ENCODE results near the gene MAP6D1.

MAP6D1 gene

DNA sequence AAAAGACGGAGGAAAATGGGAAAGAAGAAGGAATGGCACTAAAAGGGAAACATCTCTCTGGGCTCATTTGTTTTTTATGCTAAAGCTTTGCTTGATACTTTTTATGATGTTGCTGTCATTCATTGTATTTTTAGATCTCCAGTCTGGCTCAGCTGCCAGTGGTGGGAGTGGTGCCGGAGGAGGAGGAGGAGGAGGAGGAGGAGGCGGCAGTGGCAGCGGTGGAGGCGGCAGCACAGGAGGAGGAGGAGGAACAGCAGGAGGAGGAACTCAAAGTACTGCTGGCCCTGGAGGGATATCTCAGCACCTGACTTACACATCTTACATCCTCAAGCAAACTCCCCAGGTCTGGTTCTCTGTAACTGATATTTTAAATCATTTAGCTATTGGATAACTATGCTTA lies 49.6 kb downstream of the MAP6D1 start:
- no peak overlapping the region for H2AK5ac ChIP-seq (ENCODE audit: low read length)
- no peaks in the 10 kb centered on the region for H3K4me1 ChIP-seq (ENCODE audit: control insufficient read depth, low read depth, low read length)
- WGBS (ENCODE audit: extremely low coverage, insufficient coverage, low lambda C conversion rate) = no CpG with 5 or more reads among the region's 5 CpGs
- H3K23ac ChIP-seq (ENCODE audit: low read length) = no peak overlapping the region
- peaks cover 14% of the 10 kb centered on the region for H3K36me3 ChIP-seq (ENCODE audit: control insufficient read depth, insufficient read depth, low read length)
- H2BK120ac ChIP-seq (ENCODE audit: low read depth, low read length) = no peak overlapping the region
- no peak for DNase-seq
- H4K5ac ChIP-seq (ENCODE audit: low read length) = no peak overlapping the region
- no peak overlapping the region for H3K56ac ChIP-seq (ENCODE audit: low read length)
- H2BK15ac ChIP-seq (replicated peaks; ENCODE audit: low read depth) = no peak overlapping the region
- no peaks in the 10 kb centered on the region for H3K79me1 ChIP-seq (ENCODE audit: low read length)
- H2BK5ac ChIP-seq (ENCODE audit: low read length) = no peak overlapping the region
- no peak overlapping the region for H3K4ac ChIP-seq (ENCODE audit: low read depth, low read length)
- no peak overlapping the region for H3K4me2 ChIP-seq (ENCODE audit: low read length)
- no peak overlapping the region for H4K8ac ChIP-seq (ENCODE audit: low read depth, low read length)
- no peak overlapping the region for H3K9ac ChIP-seq (ENCODE audit: low read length)
- H3K18ac ChIP-seq (ENCODE audit: low read length) = no peak overlapping the region
- no peak overlapping the region for H3K4me3 ChIP-seq (ENCODE audit: low read length)
- H3K79me2 ChIP-seq (ENCODE audit: control insufficient read depth, insufficient read depth, low read length) = no peaks in the 10 kb centered on the region
- H3K27me3 ChIP-seq (ENCODE audit: insufficient read depth, low read length, poor library complexity) = no peaks in the 10 kb centered on the region
- no peak overlapping the region for H3K27ac ChIP-seq (ENCODE audit: low read depth, low read length)

DNA sequence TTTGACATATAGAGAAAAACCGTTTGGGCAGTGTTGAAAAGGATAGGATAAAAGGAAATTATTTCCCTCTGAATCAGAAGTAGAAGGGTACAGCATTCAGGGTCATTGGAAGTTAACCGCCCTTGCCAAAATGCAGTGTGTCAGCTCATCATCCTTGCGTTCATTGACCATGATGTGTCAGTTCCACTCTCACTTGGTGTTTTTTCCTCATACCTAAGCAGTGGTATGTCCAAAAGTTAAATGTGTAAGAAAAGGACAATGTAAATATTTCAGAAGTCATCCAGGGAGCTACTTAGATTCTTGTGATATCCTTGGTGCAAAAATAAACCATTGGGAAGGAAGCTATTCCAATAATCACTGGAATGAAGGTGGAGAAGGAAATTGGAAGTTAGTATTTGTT lies 50.7 kb downstream of the MAP6D1 start:
- H3K27ac ChIP-seq (ENCODE audit: low read depth, low read length) = no peak overlapping the region
- H3K4me3 ChIP-seq (ENCODE audit: low read length) = no peak overlapping the region
- H2BK15ac ChIP-seq (replicated peaks; ENCODE audit: low read depth) = no peak overlapping the region
- H3K4ac ChIP-seq (ENCODE audit: low read depth, low read length) = no peak overlapping the region
- H3K18ac ChIP-seq (ENCODE audit: low read length) = no peak overlapping the region
- H2BK5ac ChIP-seq (ENCODE audit: low read length) = no peak overlapping the region
- DNase-seq = no peak
- WGBS (ENCODE audit: extremely low coverage, insufficient coverage, low lambda C conversion rate) = no CpG with 5 or more reads among the region's 3 CpGs
- no peaks in the 10 kb centered on the region for H3K79me2 ChIP-seq (ENCODE audit: control insufficient read depth, insufficient read depth, low read length)
- no peak overlapping the region for H4K8ac ChIP-seq (ENCODE audit: low read depth, low read length)
- no peaks in the 10 kb centered on the region for H3K4me1 ChIP-seq (ENCODE audit: control insufficient read depth, low read depth, low read length)
- no peaks in the 10 kb centered on the region for H3K79me1 ChIP-seq (ENCODE audit: low read length)
- H3K36me3 ChIP-seq (ENCODE audit: control insufficient read depth, insufficient read depth, low read length) = peaks cover 14% of the 10 kb centered on the region
- no peak overlapping the region for H3K56ac ChIP-seq (ENCODE audit: low read length)
- H2AK5ac ChIP-seq (ENCODE audit: low read length) = no peak overlapping the region
- no peak overlapping the region for H3K23ac ChIP-seq (ENCODE audit: low read length)
- no peak overlapping the region for H3K4me2 ChIP-seq (ENCODE audit: low read length)
- no peaks in the 10 kb centered on the region for H3K27me3 ChIP-seq (ENCODE audit: insufficient read depth, low read length, poor library complexity)
- no peak overlapping the region for H4K5ac ChIP-seq (ENCODE audit: low read length)
- no peak overlapping the region for H2BK120ac ChIP-seq (ENCODE audit: low read depth, low read length)
- H3K9ac ChIP-seq (ENCODE audit: low read length) = no peak overlapping the region

DNA sequence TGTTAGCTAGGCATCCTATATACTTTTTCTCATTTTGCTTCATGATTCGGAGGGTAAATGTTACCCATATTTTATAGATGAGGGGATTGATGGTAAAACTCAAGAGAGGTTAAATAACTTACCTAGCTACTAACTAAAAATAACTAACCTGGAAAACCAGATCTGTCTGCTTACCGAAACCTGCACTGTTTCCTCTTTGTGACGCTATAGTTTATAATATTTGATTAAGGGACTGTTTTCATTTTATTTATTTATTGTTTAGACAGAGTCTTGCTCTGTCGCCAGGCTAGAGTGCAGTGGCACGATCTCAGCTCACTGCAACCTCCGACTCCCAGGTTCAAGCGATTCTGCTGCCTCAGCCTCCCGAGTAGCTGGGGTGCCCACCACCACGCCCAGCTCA lies 55.9 kb downstream of the MAP6D1 start:
- no peak overlapping the region for H2BK5ac ChIP-seq (ENCODE audit: low read length)
- no peak overlapping the region for H3K4me3 ChIP-seq (ENCODE audit: low read length)
- no peak overlapping the region for H2BK15ac ChIP-seq (replicated peaks; ENCODE audit: low read depth)
- no peak overlapping the region for H3K56ac ChIP-seq (ENCODE audit: low read length)
- H3K23ac ChIP-seq (ENCODE audit: low read length) = no peak overlapping the region
- H3K27ac ChIP-seq (ENCODE audit: low read depth, low read length) = no peak overlapping the region
- no peaks in the 10 kb centered on the region for H3K27me3 ChIP-seq (ENCODE audit: insufficient read depth, low read length, poor library complexity)
- H3K18ac ChIP-seq (ENCODE audit: low read length) = no peak overlapping the region
- H3K79me1 ChIP-seq (ENCODE audit: low read length) = peaks cover 2% of the 10 kb centered on the region
- no peak overlapping the region for H3K4me2 ChIP-seq (ENCODE audit: low read length)
- no peaks in the 10 kb centered on the region for H3K79me2 ChIP-seq (ENCODE audit: control insufficient read depth, insufficient read depth, low read length)
- no CpG with 5 or more reads among the region's 9 CpGs for WGBS (ENCODE audit: extremely low coverage, insufficient coverage, low lambda C conversion rate)
- peaks cover 4% of the 10 kb centered on the region for H3K4me1 ChIP-seq (ENCODE audit: control insufficient read depth, low read depth, low read length)
- no peak overlapping the region for H4K8ac ChIP-seq (ENCODE audit: low read depth, low read length)
- H2BK120ac ChIP-seq (ENCODE audit: low read depth, low read length) = no peak overlapping the region
- H3K4ac ChIP-seq (ENCODE audit: low read depth, low read length) = no peak overlapping the region
- H4K5ac ChIP-seq (ENCODE audit: low read length) = no peak overlapping the region
- no peak overlapping the region for H2AK5ac ChIP-seq (ENCODE audit: low read length)
- no peak for DNase-seq
- H3K9ac ChIP-seq (ENCODE audit: low read length) = no peak overlapping the region
- peaks cover 12% of the 10 kb centered on the region for H3K36me3 ChIP-seq (ENCODE audit: control insufficient read depth, insufficient read depth, low read length)

DNA sequence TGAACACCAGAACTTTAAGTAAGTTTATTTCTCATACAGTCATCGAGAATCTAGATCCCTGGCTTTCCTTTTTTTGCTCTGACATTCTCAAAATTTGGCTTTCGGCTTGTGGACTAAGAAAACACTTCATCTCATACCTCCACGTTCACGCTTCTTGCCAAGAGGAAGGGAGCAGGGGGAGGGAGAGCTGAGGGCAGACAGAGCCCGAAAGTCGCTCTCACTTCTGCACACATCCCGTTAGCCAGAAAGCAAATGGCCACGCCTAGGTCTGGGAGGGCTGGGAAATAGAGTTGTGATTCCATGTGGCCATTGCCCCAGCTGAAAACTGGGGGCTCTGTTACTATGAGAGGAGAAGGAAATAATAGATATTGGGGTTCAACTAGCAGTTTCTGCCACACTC lies 57.3 kb downstream of the MAP6D1 start:
- WGBS (ENCODE audit: extremely low coverage, insufficient coverage, low lambda C conversion rate) = no CpG with 5 or more reads among the region's 8 CpGs
- no peak overlapping the region for H3K4me2 ChIP-seq (ENCODE audit: low read length)
- peaks cover 2% of the 10 kb centered on the region for H3K79me1 ChIP-seq (ENCODE audit: low read length)
- no peak for DNase-seq
- no peak overlapping the region for H2AK5ac ChIP-seq (ENCODE audit: low read length)
- no peak overlapping the region for H3K4ac ChIP-seq (ENCODE audit: low read depth, low read length)
- H4K5ac ChIP-seq (ENCODE audit: low read length) = no peak overlapping the region
- H3K23ac ChIP-seq (ENCODE audit: low read length) = no peak overlapping the region
- H4K8ac ChIP-seq (ENCODE audit: low read depth, low read length) = no peak overlapping the region
- no peak overlapping the region for H2BK15ac ChIP-seq (replicated peaks; ENCODE audit: low read depth)
- H2BK5ac ChIP-seq (ENCODE audit: low read length) = no peak overlapping the region
- H3K4me3 ChIP-seq (ENCODE audit: low read length) = no peak overlapping the region
- no peaks in the 10 kb centered on the region for H3K79me2 ChIP-seq (ENCODE audit: control insufficient read depth, insufficient read depth, low read length)
- H2BK120ac ChIP-seq (ENCODE audit: low read depth, low read length) = no peak overlapping the region
- H3K36me3 ChIP-seq (ENCODE audit: control insufficient read depth, insufficient read depth, low read length) = peaks cover 8% of the 10 kb centered on the region
- H3K4me1 ChIP-seq (ENCODE audit: control insufficient read depth, low read depth, low read length) = peaks cover 4% of the 10 kb centered on the region
- H3K27ac ChIP-seq (ENCODE audit: low read depth, low read length) = no peak overlapping the region
- H3K27me3 ChIP-seq (ENCODE audit: insufficient read depth, low read length, poor library complexity) = no peaks in the 10 kb centered on the region
- H3K18ac ChIP-seq (ENCODE audit: low read length) = no peak overlapping the region
- H3K9ac ChIP-seq (ENCODE audit: low read length) = no peak overlapping the region
- no peak overlapping the region for H3K56ac ChIP-seq (ENCODE audit: low read length)

DNA sequence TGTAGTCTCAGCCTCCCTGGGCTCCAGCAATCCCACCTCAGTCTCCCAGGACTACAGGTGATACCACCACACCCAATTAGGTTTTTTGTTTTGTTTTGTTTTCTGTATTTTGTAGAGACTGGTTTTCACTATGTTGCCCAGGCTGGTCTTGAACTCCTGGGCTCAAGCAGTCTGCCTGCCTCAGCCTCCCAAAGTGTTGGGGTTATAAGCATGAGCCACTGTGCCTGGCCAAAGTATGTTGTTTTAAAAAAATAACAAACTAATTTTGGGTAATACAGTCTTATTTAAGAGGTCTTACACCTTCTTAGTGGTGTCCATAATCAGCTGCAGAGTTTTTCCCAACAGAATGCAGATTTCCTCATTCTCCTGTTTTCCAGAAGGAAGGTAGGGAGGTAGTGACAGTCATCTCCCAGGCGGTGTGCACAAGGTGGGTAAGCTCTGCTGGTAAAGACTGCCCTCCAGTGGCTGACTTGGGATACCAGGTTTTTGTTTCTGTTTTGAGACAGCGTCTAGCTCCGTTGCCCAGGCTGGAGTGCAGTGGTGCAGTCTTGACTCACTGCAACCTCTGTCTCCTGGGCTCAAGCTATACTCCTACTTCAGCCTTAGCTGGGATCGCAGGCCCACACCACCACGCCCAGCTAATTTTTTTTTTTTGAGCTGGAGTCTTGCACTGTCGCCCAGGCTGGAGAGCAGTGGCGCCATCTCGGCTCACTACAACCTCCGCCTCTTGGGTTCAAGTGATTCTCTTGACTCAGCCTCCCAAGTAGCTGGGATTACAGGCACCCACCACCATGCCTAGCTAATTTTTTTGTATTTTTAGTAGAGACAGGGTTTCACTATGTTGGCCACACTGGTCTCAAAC lies 58.4 kb downstream of the MAP6D1 start:
- no peak overlapping the region for H2AK5ac ChIP-seq (ENCODE audit: low read length)
- peak; percentile 88 for DNase-seq
- no peak overlapping the region for H3K27ac ChIP-seq (ENCODE audit: low read depth, low read length)
- no peak overlapping the region for H2BK5ac ChIP-seq (ENCODE audit: low read length)
- H4K5ac ChIP-seq (ENCODE audit: low read length) = no peak overlapping the region
- no peak overlapping the region for H3K4me3 ChIP-seq (ENCODE audit: low read length)
- peaks cover 2% of the 10 kb centered on the region for H3K79me1 ChIP-seq (ENCODE audit: low read length)
- no peak overlapping the region for H3K4me2 ChIP-seq (ENCODE audit: low read length)
- no peak overlapping the region for H2BK15ac ChIP-seq (replicated peaks; ENCODE audit: low read depth)
- no peak overlapping the region for H2BK120ac ChIP-seq (ENCODE audit: low read depth, low read length)
- no peak overlapping the region for H3K4ac ChIP-seq (ENCODE audit: low read depth, low read length)
- H3K27me3 ChIP-seq (ENCODE audit: insufficient read depth, low read length, poor library complexity) = no peaks in the 10 kb centered on the region
- H3K9ac ChIP-seq (ENCODE audit: low read length) = no peak overlapping the region
- peaks cover 6% of the 10 kb centered on the region for H3K36me3 ChIP-seq (ENCODE audit: control insufficient read depth, insufficient read depth, low read length)
- H3K18ac ChIP-seq (ENCODE audit: low read length) = no peak overlapping the region
- peaks cover 4% of the 10 kb centered on the region for H3K4me1 ChIP-seq (ENCODE audit: control insufficient read depth, low read depth, low read length)
- WGBS (ENCODE audit: extremely low coverage, insufficient coverage, low lambda C conversion rate) = no CpG with 5 or more reads among the region's 9 CpGs
- no peak overlapping the region for H3K23ac ChIP-seq (ENCODE audit: low read length)
- no peaks in the 10 kb centered on the region for H3K79me2 ChIP-seq (ENCODE audit: control insufficient read depth, insufficient read depth, low read length)
- H3K56ac ChIP-seq (ENCODE audit: low read length) = no peak overlapping the region
- no peak overlapping the region for H4K8ac ChIP-seq (ENCODE audit: low read depth, low read length)

DNA sequence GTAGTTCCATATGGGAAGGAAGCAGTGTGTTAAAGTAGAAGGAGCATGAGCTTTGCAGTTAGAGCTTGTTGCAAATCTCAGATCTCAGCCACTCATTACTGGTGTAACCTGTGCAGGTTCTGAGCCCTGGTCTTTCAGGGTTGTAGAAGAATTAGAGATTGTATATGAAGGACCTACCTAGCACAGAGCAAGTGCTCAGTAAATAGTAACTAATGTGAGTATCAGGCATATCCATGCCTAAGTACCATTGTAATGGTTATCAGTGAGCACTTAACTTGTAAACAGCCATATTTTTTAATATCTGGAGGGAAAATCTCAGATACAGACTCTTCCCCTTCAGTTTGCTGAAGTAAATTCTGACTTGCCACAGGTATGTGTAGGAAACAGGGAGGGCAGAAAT lies 59.3 kb downstream of the MAP6D1 start:
- Histone ChIP-seq H4K8ac (ENCODE audit: low read depth, low read length) (no peak overlapping the region), H3K27me3 (ENCODE audit: insufficient read depth, low read length, poor library complexity) (no peaks in the 10 kb centered on the region), H3K36me3 (ENCODE audit: control insufficient read depth, insufficient read depth, low read length) (peaks cover 9% of the 10 kb centered on the region), H3K4me3 (ENCODE audit: low read length) (no peak overlapping the region), H2BK5ac (ENCODE audit: low read length) (no peak overlapping the region), H3K56ac (ENCODE audit: low read length) (peak overlapping the region; percentile 7), H3K4me1 (ENCODE audit: control insufficient read depth, low read depth, low read length) (peaks cover 4% of the 10 kb centered on the region), H3K4me2 (ENCODE audit: low read length) (no peak overlapping the region), H3K9ac (ENCODE audit: low read length) (no peak overlapping the region), H3K18ac (ENCODE audit: low read length) (no peak overlapping the region), H2BK120ac (ENCODE audit: low read depth, low read length) (no peak overlapping the region), H2BK15ac (replicated peaks; ENCODE audit: low read depth) (no peak overlapping the region), H3K79me2 (ENCODE audit: control insufficient read depth, insufficient read depth, low read length) (no peaks in the 10 kb centered on the region), H3K79me1 (ENCODE audit: low read length) (peaks cover 2% of the 10 kb centered on the region), H2AK5ac (ENCODE audit: low read length) (no peak overlapping the region), H3K23ac (ENCODE audit: low read length) (no peak overlapping the region), H3K4ac (ENCODE audit: low read depth, low read length) (no peak overlapping the region), H4K5ac (ENCODE audit: low read length) (no peak overlapping the region), H3K27ac (ENCODE audit: low read depth, low read length) (peak overlapping the region; percentile 33)
- no peak for DNase-seq
